H1 (cell line): ENCODE data around the gene ARHGAP26. TPM values are rescaled to one million over a fixed set of nuclear protein-coding genes. Genes with fewer than 3 reads are reported as not detected.
A peak's percentile ranks its signal among the peaks of the same experiment; 100 is the strongest.

Experiments
- CHD7 ChIP-seq: fragments of 300-600 bp; sonication (generic); IDR thresholded peaks from 2 replicates; pipeline ENCODE4 v1.7.1; 2012; ENCODE audit warnings: low read length, moderate library complexity, mild to moderate bottlenecking, inconsistent platforms; ENCODE audit not compliant: insufficient replicate concordance
- E2F6 ChIP-seq: IDR thresholded peaks from 2 replicates; pipeline ENCODE4 v1.6.1; 2012; ENCODE audit warnings: inconsistent platforms
- FOSL1 ChIP-seq: IDR thresholded peaks from 2 replicates; pipeline ENCODE4 v1.6.1; 2011; ENCODE audit warnings: mild to moderate bottlenecking, low read depth, low read length, moderate library complexity; ENCODE audit not compliant: insufficient read depth
- polyA plus RNA-seq, 7 experiments: library from polyadenylated mRNA; depleted of rRNA in 3 of 7; stranded (reverse) in 5 of 7; unstranded in 2 of 7; fragments of >200 nt in 5 of 7; fragments of 200-250 nt in 2 of 7; gene quantifications; 1 replicate in 5 of 7; 2 replicates in 1 of 7; 4 replicates in 1 of 7; pipeline versions ENCODE4 v1.2.1 to v1.2.3, GENCODE V29; 2011 to 2013; ENCODE audit warnings: missing spikeins in 2 of 7, mixed read lengths in 2 of 7
- total RNA-seq: library from RNA; stranded (reverse); fragmentation: NEBNext Ultra II Directional; extraction: Animal tissue kit (Norgen Biotek cat#: 25700); gene quantifications from 2 replicates; pipeline ENCODE4 v1.2.1, GENCODE V29; 2021

ARHGAP26 gene
- total and polyA plus RNA-seq, 2 of the 8 experiments (the other 6 are each of a cell fraction or from before 2014, with no cell fraction given), result 7.1 to 24.8 TPM

GRCh38 chr5:143173139-143173889 lies 403.1 kb downstream of the ARHGAP26 start (continued):
- TF ChIP-seq CHD7 (peak; percentile 74), FOSL1 (no peak), E2F6 (peak; percentile 60)
